Measurements from ENCODE around the gene ADAMTS7.

- TF ChIP-seq CTCF (IDR thresholded peaks at IDR 0.05) (no peak), POLR2A (IDR thresholded peaks at IDR 0.05) (no peak)
These were observed 11.1 kb downstream of the ADAMTS7 start for GRCh38 chr15:78800189-78800588.

Measured in uterus (tissue), 2 donors.